C4-2B (cell line): Measurements from ENCODE around the gene LRRC49.
"Not testable (repeated sequence)": the region's sequence is repeated elsewhere in the genome, so short reads cannot be mapped to it uniquely, and the experiment has no call there.

Source experiments
- CTCF ChIP-seq: fragments of 450-650 bp; conservative IDR thresholded peaks from 2 replicates; pipeline ENCODE4 v1.5.1; 2017; ENCODE audit warnings: mild to moderate bottlenecking
- ZFX ChIP-seq: fragments of 450-650 bp; IDR thresholded peaks from 2 replicates; pipeline ENCODE4 v1.6.1; 2017

- TF ChIP-seq CTCF, ZFX: not testable (repeated sequence)
These were observed 50.7 kb downstream of the LRRC49 start for GRCh38 chr15:70943285-70943684.
